GM23338 (cell line): ENCODE data around the gene ABCG8.

ENCODE experiments used
- CTCF ChIP-seq, 2 experiments: fragments of 200-600 bp in 1 of 2; sonication (generic) in 1 of 2; conservative IDR thresholded peaks; 2 replicates each; pipeline versions ENCODE4 v1.5.1 to v1.6.1; 2016 to 2017; ENCODE audit warnings: antibody characterized with exemption in 2 of 2, low read depth in 2 of 2, mild to moderate bottlenecking in 2 of 2, moderate library complexity in 1 of 2
- EZH2phosphoT487 ChIP-seq: fragments of 200-600 bp; sonication (generic); IDR thresholded peaks from one replicate; pipeline ENCODE4 v1.8.1; 2018; ENCODE audit warnings: antibody characterized with exemption; ENCODE audit not compliant: unreplicated experiment
- JUNB ChIP-seq: IDR thresholded peaks from one replicate; pipeline ENCODE4 v1.6.1; 2016; ENCODE audit warnings: antibody characterized with exemption; ENCODE audit not compliant: unreplicated experiment
- POLR2AphosphoS5 ChIP-seq: IDR thresholded peaks from 2 replicates; pipeline ENCODE4 v1.6.1; 2016; ENCODE audit warnings: antibody characterized with exemption, low read depth
- TF ChIP-seq, protein P1 (sequence below): IDR thresholded peaks from 2 replicates; pipeline ENCODE4 v1.6.1; 2016; ENCODE audit warnings: antibody characterized with exemption

GRCh38 chr2:43896906-43897305 lies 58.1 kb downstream of the ABCG8 start:
- no peak for TF ChIP-seq JUNB
- no peak for TF ChIP-seq CTCF (conservative IDR thresholded peaks at IDR 0.05; ENCODE audit: low read depth in 2 of 2)
- TF ChIP-seq EZH2phosphoT487: no peak
- TF ChIP-seq POLR2AphosphoS5: no peak
- TF ChIP-seq, protein P1, sequence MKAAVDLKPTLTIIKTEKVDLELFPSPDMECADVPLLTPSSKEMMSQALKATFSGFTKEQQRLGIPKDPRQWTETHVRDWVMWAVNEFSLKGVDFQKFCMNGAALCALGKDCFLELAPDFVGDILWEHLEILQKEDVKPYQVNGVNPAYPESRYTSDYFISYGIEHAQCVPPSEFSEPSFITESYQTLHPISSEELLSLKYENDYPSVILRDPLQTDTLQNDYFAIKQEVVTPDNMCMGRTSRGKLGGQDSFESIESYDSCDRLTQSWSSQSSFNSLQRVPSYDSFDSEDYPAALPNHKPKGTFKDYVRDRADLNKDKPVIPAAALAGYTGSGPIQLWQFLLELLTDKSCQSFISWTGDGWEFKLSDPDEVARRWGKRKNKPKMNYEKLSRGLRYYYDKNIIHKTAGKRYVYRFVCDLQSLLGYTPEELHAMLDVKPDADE: no peak
